ENCODE results near the gene FER. TPM values are rescaled to one million over a fixed set of nuclear protein-coding genes. Genes with fewer than 3 reads are reported as not detected.

FER gene
- total and polyA plus RNA-seq, 2 of the 13 experiments (the other 11 are each of a cell fraction or from before 2014, with no cell fraction given): 7.9 to 29.0 TPM

GRCh38 chr5:108946008-108946407 is 198.3 kb downstream of the FER start (continued):
- no peak for TF ChIP-seq ZNF609 (CRISPR knock-in tag; IDR thresholded peaks at IDR 0.05; ENCODE audit: borderline replicate concordance)
- TF ChIP-seq ZHX2 (IDR thresholded peaks at IDR 0.05; ENCODE audit: low read depth): no peak
- TF ChIP-seq ZHX2 (CRISPR knock-in tag; IDR thresholded peaks at IDR 0.05; ENCODE audit: borderline replicate concordance): no peak
- TF ChIP-seq ZBTB37 (CRISPR knock-in tag; IDR thresholded peaks at IDR 0.05): no peak
- TF ChIP-seq ZBTB34 (CRISPR knock-in tag; IDR thresholded peaks at IDR 0.05): no peak
- TF ChIP-seq RNF2 (conservative IDR thresholded peaks at IDR 0.05; ENCODE audit: low read depth): no peak
- no peak for TF ChIP-seq HIVEP1 (CRISPR knock-in tag; IDR thresholded peaks at IDR 0.05)
- no peak for TF ChIP-seq ZFYVE20 (CRISPR knock-in tag; IDR thresholded peaks at IDR 0.05; ENCODE audit: borderline replicate concordance, low read depth)

All from HepG2 (cell line).